B cell (primary cell): ENCODE results near the gene PRPSAP1.

ENCODE experiments used
- CTCF ChIP-seq: fragments of 200-600 bp; IDR thresholded peaks from one replicate; pipeline ENCODE4 v1.8.0; 2022; ENCODE audit warnings: antibody characterized with exemption, mild to moderate bottlenecking
- EZH2 ChIP-seq: IDR thresholded peaks from 2 replicates; pipeline ENCODE4 v1.6.1; 2012; ENCODE audit warnings: borderline replicate concordance, low read depth, mild to moderate bottlenecking, moderate library complexity, low read length; ENCODE audit not compliant: insufficient read depth, poor library complexity, severe bottlenecking

GRCh38 chr17:76277300-76278267 is 76.1 kb downstream of the PRPSAP1 start:
- TF ChIP-seq CTCF (no peak), EZH2 (no peak)
